Lung (tissue), 12 donors: ENCODE data around the gene ZFAND3. TPM values are rescaled to one million over a fixed set of nuclear protein-coding genes. Genes with fewer than 3 reads are reported as not detected.

ENCODE experiments used
- ATAC-seq: fragments of 200-7000 bp; cut with Tn5 transposase; one replicate; pipeline ENCODE4 v1.9.1; 2020; ENCODE audit warnings: moderate number of reproducible peaks; ENCODE audit not compliant: insufficient read depth, low FRiP score
- DNase-seq, 3 donors: peaks; one replicate each; pipeline ENCODE4 v3.0.0-alpha.2; 2013 to 2017
- H3K27ac ChIP-seq, 2 donors: one replicate each; pipeline ENCODE4 v1.5.1; 2013; ENCODE audit warnings: mild to moderate bottlenecking in 2 of 2, moderate library complexity in 2 of 2, control low read depth in 1 of 2, inconsistent platforms in 1 of 2, low read depth in 1 of 2, low read length in 1 of 2
- H3K27me3 ChIP-seq, 3 donors: one replicate each; pipeline ENCODE4 v1.5.1; 2013; ENCODE audit warnings: low read length in 2 of 3; ENCODE audit not compliant: control insufficient read depth in 3 of 3, insufficient read depth in 3 of 3
- H3K36me3 ChIP-seq, 4 donors: one replicate each; pipeline ENCODE4 v1.5.1; 2013; ENCODE audit warnings: low read length in 4 of 4, mild to moderate bottlenecking in 1 of 4, moderate library complexity in 1 of 4; ENCODE audit not compliant: control insufficient read depth in 4 of 4, insufficient read depth in 4 of 4
- H3K4me1 ChIP-seq, 5 donors: one replicate each; pipeline ENCODE4 v1.5.1; 2013; ENCODE audit warnings: low read length in 5 of 5, mild to moderate bottlenecking in 2 of 5, moderate library complexity in 1 of 5; ENCODE audit not compliant: control insufficient read depth in 5 of 5, insufficient read depth in 5 of 5
- H3K4me3 ChIP-seq: one replicate; pipeline ENCODE4 v1.5.1; 2013; ENCODE audit warnings: mild to moderate bottlenecking, control low read depth, moderate library complexity
- H3K9ac ChIP-seq, 2 donors: one replicate each; pipeline ENCODE4 v1.5.1; 2013; ENCODE audit warnings: low read length in 2 of 2, control low read depth in 1 of 2; ENCODE audit not compliant: insufficient read depth in 1 of 2
- H3K9me3 ChIP-seq, 4 donors: one replicate each; pipeline ENCODE4 v1.5.1; 2013; ENCODE audit warnings: low read length in 3 of 4, mild to moderate bottlenecking in 1 of 4, moderate library complexity in 1 of 4; ENCODE audit not compliant: control insufficient read depth in 4 of 4, insufficient read depth in 3 of 4
- CTCF ChIP-seq: IDR thresholded peaks from 2 replicates; pipeline ENCODE4 v1.5.1; 2012; ENCODE audit warnings: mild to moderate bottlenecking; ENCODE audit errors: control extremely low read depth, extremely low read depth
- WGBS, 2 donors: extraction: QIAGEN DNeasy Blood & Tissue Kit; methylation state at CpG; one replicate each; pipeline ENCODE4 v1.1.7; 2013; 5-methylcytosine and 5-hydroxymethylcytosine counted together
- polyA plus RNA-seq, 2 donors: library from polyadenylated mRNA; stranded (reverse); fragments of 200-250 nt; gene quantifications; one replicate each; pipeline ENCODE4 v1.2.1, GENCODE V29; 2013
- total RNA-seq, 2 donors: library from RNA; depleted of rRNA in 1 of 2; stranded (reverse); fragments of >200 nt in 1 of 2; gene quantifications; one replicate each; pipeline ENCODE4 v1.2.1, GENCODE V29; 2014 to 2021
- donor health status: control.
- donor health status: control.
- donor health status: Bipolar disorder and iron deficiency.
- donor health status: healthy.
- donor health status: DM: yes; HTN: yes; CAD: no.

The ZFAND3 gene
- total and polyA plus RNA-seq, 4 donors = 27.6 to 63.6 (median 51.3) TPM

GRCh38 chr6:37919417-37920157 lies 100.1 kb downstream of the ZFAND3 start:
- no peak for DNase-seq
- 86 to 90% methylated on average over 3 of the region's 3 CpGs for WGBS, 2 donors
- Histone ChIP-seq H3K4me3 (no peak overlapping the region), H3K27ac (no peak overlapping the region), H3K9ac (no peak overlapping the region), H3K9me3 (no peaks in the 10 kb centered on the region), H3K27me3 (no peaks in the 10 kb centered on the region), H3K36me3 (peaks cover 0 to 2% (median 0%) of the 10 kb centered on the region in 4 donors), H3K4me1 (peaks cover 0 to 17% (median 3%) of the 10 kb centered on the region in 5 donors)
- no peak for TF ChIP-seq CTCF
- ATAC-seq = no peak

GRCh38 chr6:37920667-37921066 lies 101.1 kb downstream of the ZFAND3 start:
- no peak for ATAC-seq
- Histone ChIP-seq H3K4me1 (peaks cover 0 to 12% (median 0%) of the 10 kb centered on the region in 5 donors), H3K27ac (no peak overlapping the region), H3K9me3 (no peaks in the 10 kb centered on the region), H3K4me3 (no peak overlapping the region), H3K9ac (no peak overlapping the region), H3K27me3 (no peaks in the 10 kb centered on the region), H3K36me3 (peaks cover 0 to 2% (median under 1%) of the 10 kb centered on the region in 4 donors)
- WGBS, 2 donors = 34 to 45% methylated on average over 2 of the region's 2 CpGs
- peak in 1 of 3 donors; percentile 35 for DNase-seq
- TF ChIP-seq CTCF = no peak

- Histone ChIP-seq H3K9me3 (no peaks in the 10 kb centered on the region), H3K4me1 (peaks cover 0 to 19% (median 0%) of the 10 kb centered on the region in 5 donors), H3K9ac (no peak overlapping the region), H3K27me3 (no peaks in the 10 kb centered on the region), H3K36me3 (peaks cover 0 to 2% (median 0%) of the 10 kb centered on the region in 4 donors), H3K27ac (no peak overlapping the region), H3K4me3 (no peak overlapping the region)
- DNase-seq (no peak), ATAC-seq (no peak)
- no peak for TF ChIP-seq CTCF
- WGBS, 2 donors = 94% methylated on average over 1 of the region's 1 CpG
Measured at GRCh38 chr6:37922563-37922962, 103.0 kb downstream of the ZFAND3 start.

- no peak overlapping the region for H3K27ac ChIP-seq
- H3K9me3 ChIP-seq = no peaks in the 10 kb centered on the region
- H3K9ac ChIP-seq = no peak overlapping the region
- peaks cover 0 to 25% (median 0%) of the 10 kb centered on the region in 5 donors for H3K4me1 ChIP-seq
- DNase-seq (no peak), ATAC-seq (no peak)
- peaks cover 0 to 2% (median 0%) of the 10 kb centered on the region in 4 donors for H3K36me3 ChIP-seq
- no peak for TF ChIP-seq CTCF
- H3K27me3 ChIP-seq = no peaks in the 10 kb centered on the region
- H3K4me3 ChIP-seq = no peak overlapping the region
Measured at GRCh38 chr6:37923514-37923913, 104.0 kb downstream of the ZFAND3 start.
